H9 (cell line): Measurements from ENCODE around the gene RMRP. TPM values are rescaled to one million over a fixed set of nuclear protein-coding genes. Genes with fewer than 3 reads are reported as not detected.

Experiments used
- DNase-seq: peaks from one replicate; pipeline ENCODE4 v3.0.0-alpha.2; 2017
- H2AFZ ChIP-seq: one replicate; pipeline ENCODE4 v1.6.1; 2013; ENCODE audit warnings: mild to moderate bottlenecking, low read length, control low read depth, moderate library complexity
- H2AK5ac ChIP-seq: 2 replicates; pipeline ENCODE4 v1.6.1; 2013; ENCODE audit warnings: low read length, control low read depth, mixed read lengths; ENCODE audit not compliant: insufficient read length
- H2BK120ac ChIP-seq: one replicate; pipeline ENCODE4 v1.6.1; 2013; ENCODE audit warnings: low read depth, mild to moderate bottlenecking, low read length, control low read depth, inconsistent platforms; ENCODE audit not compliant: poor library complexity, severe bottlenecking
- H2BK12ac ChIP-seq: 2 replicates; pipeline ENCODE4 v1.6.1; 2013; ENCODE audit warnings: low read length, control low read depth, mixed read lengths, low read depth; ENCODE audit not compliant: insufficient read length
- H2BK15ac ChIP-seq: 2 replicates; pipeline ENCODE4 v1.6.1; 2013; ENCODE audit warnings: low read depth, low read length, control low read depth
- H2BK20ac ChIP-seq: one replicate; pipeline ENCODE4 v1.6.1; 2013; ENCODE audit warnings: low read depth, mild to moderate bottlenecking, low read length, control low read depth, inconsistent platforms; ENCODE audit not compliant: poor library complexity, severe bottlenecking
- H2BK5ac ChIP-seq: 2 replicates; pipeline ENCODE4 v1.6.1; 2013; ENCODE audit warnings: low read length, control low read depth, mixed read lengths; ENCODE audit not compliant: insufficient read length
- H3K14ac ChIP-seq: 2 replicates; pipeline ENCODE4 v1.6.1; 2013; ENCODE audit warnings: low read length, control low read depth; ENCODE audit not compliant: insufficient read depth
- H3K18ac ChIP-seq: 2 replicates; pipeline ENCODE4 v1.6.1; 2013; ENCODE audit warnings: low read depth, mild to moderate bottlenecking, mixed read lengths, low read length, control low read depth; ENCODE audit not compliant: insufficient read length
- H3K23ac ChIP-seq: 2 replicates; pipeline ENCODE4 v1.6.1; 2013; ENCODE audit warnings: low read length, control low read depth, mixed read lengths, low read depth; ENCODE audit not compliant: insufficient read length
- H3K23me2 ChIP-seq: 2 replicates; pipeline ENCODE4 v1.6.1; 2013; ENCODE audit warnings: low read depth, mild to moderate bottlenecking, mixed read lengths, low read length, control low read depth; ENCODE audit not compliant: insufficient read length, poor library complexity, severe bottlenecking
- H3K27ac ChIP-seq: 2 replicates; pipeline ENCODE4 v1.5.1; 2013; ENCODE audit warnings: low read length, control low read depth, mixed read lengths, low read depth; ENCODE audit not compliant: insufficient read length
- H3K27me3 ChIP-seq: 2 replicates; pipeline ENCODE4 v1.6.1; 2013; ENCODE audit warnings: low read length, control low read depth, inconsistent platforms; ENCODE audit not compliant: insufficient read depth
- H3K4ac ChIP-seq: 2 replicates; pipeline ENCODE4 v1.6.1; 2013; ENCODE audit warnings: low read depth, mild to moderate bottlenecking, control low read depth, inconsistent platforms, low read length, moderate library complexity
- H3K4me1 ChIP-seq: 2 replicates; pipeline ENCODE4 v1.6.1; 2013; ENCODE audit warnings: low read length, control low read depth, inconsistent platforms; ENCODE audit not compliant: insufficient read depth
- H3K4me2 ChIP-seq: 2 replicates; pipeline ENCODE4 v1.6.1; 2013; ENCODE audit warnings: low read length, control low read depth, mixed read lengths; ENCODE audit not compliant: insufficient read length, insufficient read depth
- H3K56ac ChIP-seq: 2 replicates; pipeline ENCODE4 v1.6.1; 2013; ENCODE audit warnings: low read depth, mild to moderate bottlenecking, mixed read lengths, low read length, control low read depth; ENCODE audit not compliant: insufficient read length
- H3K79me1 ChIP-seq: 2 replicates; pipeline ENCODE4 v1.6.1; 2013; ENCODE audit warnings: low read depth, mild to moderate bottlenecking, moderate library complexity, low read length, control low read depth, inconsistent platforms; ENCODE audit not compliant: insufficient read depth, poor library complexity, severe bottlenecking
- H3K79me2 ChIP-seq: 2 replicates; pipeline ENCODE4 v1.6.1; 2013; ENCODE audit warnings: low read length, control low read depth, inconsistent platforms; ENCODE audit not compliant: insufficient read depth
- H3K9ac ChIP-seq: 2 replicates; pipeline ENCODE4 v1.6.1; 2013; ENCODE audit warnings: low read length, control low read depth, mixed read lengths; ENCODE audit not compliant: insufficient read length; ENCODE audit errors: extremely low read depth
- H3K9me3 ChIP-seq: one replicate; pipeline ENCODE4 v1.6.1; 2013; ENCODE audit warnings: low read depth, low read length, inconsistent platforms; ENCODE audit not compliant: control insufficient read depth
- H3T11ph ChIP-seq: one replicate; pipeline ENCODE4 v1.6.1; 2013; ENCODE audit warnings: mild to moderate bottlenecking, low read length, control low read depth, inconsistent platforms
- H4K20me1 ChIP-seq: one replicate; pipeline ENCODE4 v1.6.1; 2013; ENCODE audit not compliant: control insufficient read depth, insufficient read length, insufficient read depth
- H4K5ac ChIP-seq: 2 replicates; pipeline ENCODE4 v1.6.1; 2013; ENCODE audit warnings: low read depth, mild to moderate bottlenecking, mixed read lengths, low read length, control low read depth; ENCODE audit not compliant: insufficient read length
- H4K8ac ChIP-seq: replicated peaks from 2 replicates; pipeline ENCODE4 v1.6.1; 2013; ENCODE audit warnings: low read length, control low read depth, mixed read lengths, low read depth; ENCODE audit not compliant: insufficient read length
- H4K91ac ChIP-seq: 2 replicates; pipeline ENCODE4 v1.6.1; 2013; ENCODE audit warnings: low read depth, mild to moderate bottlenecking, moderate library complexity, mixed read lengths, low read length, control low read depth; ENCODE audit not compliant: insufficient read length
- H3K27ac Mint-ChIP-seq, 3 experiments: 2 replicates in 2 of 3; 3 replicates in 1 of 3; pipeline ENCODE4 v1.8.0; 2020 to 2021; ENCODE audit warnings: mixed read lengths in 3 of 3, mild to moderate bottlenecking in 1 of 3, moderate library complexity in 1 of 3
- H3K27me3 Mint-ChIP-seq: 2 replicates; pipeline ENCODE4 v1.8.0; 2021; ENCODE audit warnings: low read depth, mild to moderate bottlenecking, moderate library complexity, mixed read lengths
- H3K36me3 Mint-ChIP-seq, 3 experiments: 2 replicates in 2 of 3; 3 replicates in 1 of 3; pipeline ENCODE4 v1.8.0; 2020 to 2021; ENCODE audit warnings: low read depth in 3 of 3, mixed read lengths in 3 of 3; ENCODE audit not compliant: insufficient read depth in 1 of 3
- H3K4me1 Mint-ChIP-seq, 2 experiments: 2 replicates each; pipeline ENCODE4 v1.8.0; 2020; ENCODE audit warnings: mixed read lengths in 2 of 2
- H3K4me3 Mint-ChIP-seq, 2 experiments: 2 replicates in 1 of 2; 3 replicates in 1 of 2; pipeline ENCODE4 v1.8.0; 2020 to 2021; ENCODE audit warnings: mild to moderate bottlenecking in 2 of 2, mixed read lengths in 2 of 2, moderate library complexity in 1 of 2
- H3K9me3 Mint-ChIP-seq, 2 experiments: 2 replicates in 1 of 2; 3 replicates in 1 of 2; pipeline ENCODE4 v1.8.0; 2020; ENCODE audit warnings: mild to moderate bottlenecking in 2 of 2, mixed read lengths in 2 of 2, moderate library complexity in 1 of 2
- CTCF ChIP-seq: fragments of 200-600 bp; sonication (generic); conservative IDR thresholded peaks from 3 replicates; pipeline ENCODE4 v1.8.0; 2021; ENCODE audit warnings: antibody characterized with exemption, mild to moderate bottlenecking
- WGBS: extraction: QIAGEN DNeasy Blood & Tissue Kit; methylation state at CpG from one replicate; pipeline ENCODE4 v1.1.7; 2013; ENCODE audit warnings: missing lambda C conversion rate, low lambda C conversion rate, mixed read lengths; ENCODE audit not compliant: insufficient read length; ENCODE audit errors: extremely low coverage; 5-methylcytosine and 5-hydroxymethylcytosine counted together
- total RNA-seq: library from RNA; stranded (reverse); gene quantifications from 2 replicates; pipeline ENCODE4 v1.2.1, GENCODE V29; 2021

RMRP gene
- total RNA-seq, 1 experiment from 2014 or later = 18,417 TPM

DNA sequence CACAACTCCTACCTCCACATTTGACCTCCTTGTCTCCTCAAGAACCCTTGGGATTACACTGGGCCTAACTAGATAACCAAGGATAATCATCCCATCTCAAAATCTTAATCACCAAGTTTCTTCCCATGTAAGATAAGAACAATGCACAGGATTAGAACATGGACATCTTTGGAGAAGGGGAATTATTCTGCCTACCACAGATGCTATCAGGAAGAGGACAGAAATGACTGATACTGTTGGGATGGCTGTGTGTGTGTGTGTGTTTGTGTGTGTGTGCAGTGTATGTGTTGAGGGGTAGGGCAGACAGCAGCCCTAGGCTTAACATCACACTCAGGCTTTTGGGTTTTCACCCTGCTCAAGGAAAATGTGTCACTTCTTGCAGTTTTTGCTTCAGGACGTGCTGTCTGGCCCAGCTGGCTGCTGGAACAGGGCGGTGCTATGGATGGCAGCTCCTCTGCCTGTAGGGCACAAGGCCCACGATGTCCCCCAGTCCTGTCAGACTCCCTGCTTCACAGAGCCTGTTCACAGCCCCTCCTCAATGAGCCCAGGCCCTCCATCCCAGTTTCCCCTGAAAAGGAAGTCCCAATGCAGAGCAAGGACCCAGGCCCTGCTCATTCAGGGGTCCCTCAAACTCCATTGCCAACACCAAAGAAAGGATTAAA, 23.7 kb upstream of the RMRP start:
- H3K4me3 Mint-ChIP-seq = no peak overlapping the region
- no peak for DNase-seq
- H2BK20ac ChIP-seq = no peak overlapping the region
- no peak overlapping the region for H3K23ac ChIP-seq
- H3K79me1 ChIP-seq = no peaks in the 10 kb centered on the region
- no peak overlapping the region for H2BK15ac ChIP-seq
- H3K27ac ChIP-seq = no peak overlapping the region
- H2BK120ac ChIP-seq = no peak overlapping the region
- peaks cover 35 to 47% (median 46%) of the 10 kb centered on the region in 3 experiments; a peak in 6 of 7 replicates for H3K36me3 Mint-ChIP-seq
- no peak overlapping the region for H2AFZ ChIP-seq
- H3K9me3 Mint-ChIP-seq = no peaks in the 10 kb centered on the region
- H3K56ac ChIP-seq = no peak overlapping the region
- H3K4me2 ChIP-seq = no peak overlapping the region
- no peak overlapping the region for H3K4ac ChIP-seq
- peaks cover 19 to 23% of the 10 kb centered on the region in 2 experiments for H3K4me1 Mint-ChIP-seq
- H3K14ac ChIP-seq = no peak overlapping the region
- H2AK5ac ChIP-seq = no peak overlapping the region
- no peaks in the 10 kb centered on the region for H3K9me3 ChIP-seq
- no peaks in the 10 kb centered on the region; the same call in none of the 2 replicates for H3K4me1 ChIP-seq
- H3K23me2 ChIP-seq = no peaks in the 10 kb centered on the region
- no peaks in the 10 kb centered on the region for H3K79me2 ChIP-seq
- no peak overlapping the region for H3K9ac ChIP-seq
- no peak overlapping the region for H4K5ac ChIP-seq
- no CpG with 5 or more reads among the region's 3 CpGs for WGBS
- H3K27me3 ChIP-seq = no peaks in the 10 kb centered on the region; the same call in 1 of the 2 replicates
- H3T11ph ChIP-seq = no peak overlapping the region
- no peak overlapping the region for H3K18ac ChIP-seq
- H3K27ac Mint-ChIP-seq = peak overlapping the region in 1 of 3 experiments; percentile 75; a peak in 3 of 7 replicates
- peaks cover 12% of the 10 kb centered on the region for H3K27me3 Mint-ChIP-seq
- no peak overlapping the region for H2BK5ac ChIP-seq
- H4K91ac ChIP-seq = no peak overlapping the region
- TF ChIP-seq CTCF = no peak
- no peak overlapping the region for H2BK12ac ChIP-seq
- no peaks in the 10 kb centered on the region for H4K20me1 ChIP-seq
- no peak overlapping the region for H4K8ac ChIP-seq
